Mesenchymal stem cell (in vitro differentiated cells and primary cell): ENCODE results near the gene FOXP1.
A peak's percentile ranks its signal among the peaks of the same experiment; 100 is the strongest.

Experiments
- DNase-seq: peaks from one replicate; pipeline ENCODE4 v3.0.0-alpha.2; 2013
- H2AFZ ChIP-seq: one replicate; pipeline ENCODE4 v1.6.1; 2013; ENCODE audit warnings: low read depth, mild to moderate bottlenecking, control low read depth, inconsistent platforms, low read length, moderate library complexity
- H2AK5ac ChIP-seq: 2 replicates; pipeline ENCODE4 v1.6.1; 2013; ENCODE audit warnings: low read length, moderate library complexity, mild to moderate bottlenecking, inconsistent platforms; ENCODE audit not compliant: severe bottlenecking
- H2BK120ac ChIP-seq: one replicate; pipeline ENCODE4 v1.6.1; 2013; ENCODE audit warnings: low read depth, mild to moderate bottlenecking, inconsistent platforms, low read length, moderate library complexity
- H2BK12ac ChIP-seq, 2 experiments: one replicate each; pipeline ENCODE4 v1.6.1; 2013; ENCODE audit warnings: inconsistent platforms in 2 of 2, low read length in 2 of 2, mild to moderate bottlenecking in 2 of 2, moderate library complexity in 2 of 2, control low read depth in 1 of 2
- H2BK15ac ChIP-seq: one replicate; pipeline ENCODE4 v1.6.1; 2013; ENCODE audit warnings: mild to moderate bottlenecking, low read depth, inconsistent platforms; ENCODE audit not compliant: poor library complexity, severe bottlenecking
- H2BK5ac ChIP-seq: 2 replicates; pipeline ENCODE4 v1.6.1; 2013; ENCODE audit warnings: low read depth, mild to moderate bottlenecking, low read length, control low read depth, inconsistent platforms; ENCODE audit not compliant: poor library complexity, severe bottlenecking
- H3K14ac ChIP-seq, 2 experiments: one replicate each; pipeline ENCODE4 v1.6.1; 2013; ENCODE audit warnings: inconsistent platforms in 2 of 2, low read length in 2 of 2, control low read depth in 1 of 2, mild to moderate bottlenecking in 1 of 2, moderate library complexity in 1 of 2
- H3K18ac ChIP-seq, 2 experiments: one replicate each; pipeline ENCODE4 v1.6.1; 2013; ENCODE audit warnings: inconsistent platforms in 2 of 2, low read length in 2 of 2, control low read depth in 1 of 2, low read depth in 1 of 2, mild to moderate bottlenecking in 1 of 2
- H3K23ac ChIP-seq, 2 experiments: one replicate each; pipeline ENCODE4 v1.6.1; 2013; ENCODE audit warnings: inconsistent platforms in 2 of 2, low read length in 2 of 2, mild to moderate bottlenecking in 2 of 2, moderate library complexity in 2 of 2, control low read depth in 1 of 2
- H3K27ac ChIP-seq: 2 replicates; pipeline ENCODE4 v1.5.1; 2013; ENCODE audit warnings: mild to moderate bottlenecking, moderate library complexity, low read length, control low read depth, inconsistent platforms; ENCODE audit not compliant: poor library complexity, severe bottlenecking
- H3K27me3 ChIP-seq, 2 experiments: 2 replicates each; pipeline versions ENCODE4 v1.6.1 to v1.7.0; 2013; ENCODE audit warnings: low read length in 2 of 2, mild to moderate bottlenecking in 2 of 2, moderate library complexity in 2 of 2, control low read depth in 1 of 2, inconsistent platforms in 1 of 2; ENCODE audit not compliant: control insufficient read depth in 1 of 2, insufficient read depth in 1 of 2
- H3K36me3 ChIP-seq, 2 experiments: 2 replicates each; pipeline versions ENCODE4 v1.6.1 to v1.7.0; 2013; ENCODE audit warnings: low read length in 2 of 2, control low read depth in 1 of 2, inconsistent platforms in 1 of 2, low read depth in 1 of 2, mild to moderate bottlenecking in 1 of 2; ENCODE audit not compliant: insufficient read depth in 2 of 2, control insufficient read depth in 1 of 2
- H3K4ac ChIP-seq, 2 experiments: one replicate each; pipeline ENCODE4 v1.6.1; 2013; ENCODE audit warnings: inconsistent platforms in 2 of 2, low read length in 2 of 2, mild to moderate bottlenecking in 2 of 2, moderate library complexity in 2 of 2, control low read depth in 1 of 2, low read depth in 1 of 2
- H3K4me1 ChIP-seq: 2 replicates; pipeline ENCODE4 v1.6.1; 2013; ENCODE audit warnings: low read depth, low read length, control low read depth; ENCODE audit not compliant: control insufficient read depth, insufficient read depth
- H3K4me2 ChIP-seq: 2 replicates; pipeline ENCODE4 v1.6.1; 2013; ENCODE audit warnings: low read length, mild to moderate bottlenecking, inconsistent platforms; ENCODE audit not compliant: poor library complexity, severe bottlenecking
- H3K4me3 ChIP-seq, 2 experiments: 2 replicates each; pipeline versions ENCODE4 v1.5.1 to v1.7.0; 2013; ENCODE audit warnings: low read length in 2 of 2, mild to moderate bottlenecking in 2 of 2, control low read depth in 1 of 2, low read depth in 1 of 2; ENCODE audit not compliant: insufficient read depth in 1 of 2
- H3K79me1 ChIP-seq: replicated peaks from 2 replicates; pipeline ENCODE4 v1.6.1; 2013; ENCODE audit warnings: mild to moderate bottlenecking, control low read depth, low read length, inconsistent platforms; ENCODE audit not compliant: poor library complexity, severe bottlenecking
- H3K9ac ChIP-seq: 2 replicates; pipeline ENCODE4 v1.7.0; 2013; ENCODE audit warnings: mild to moderate bottlenecking, low read length, moderate library complexity
- H3K9me3 ChIP-seq: 2 replicates; pipeline ENCODE4 v1.7.0; 2013; ENCODE audit warnings: mild to moderate bottlenecking, low read length; ENCODE audit not compliant: control insufficient read depth
- H4K8ac ChIP-seq: one replicate; pipeline ENCODE4 v1.6.1; 2013; ENCODE audit warnings: inconsistent platforms, mild to moderate bottlenecking, low read length, moderate library complexity
- H4K91ac ChIP-seq: one replicate; pipeline ENCODE4 v1.6.1; 2013; ENCODE audit warnings: mild to moderate bottlenecking, low read length, inconsistent platforms
- WGBS: methylation state at CpG from one replicate; pipeline ENCODE4 v1.1.7; 2013; ENCODE audit warnings: mixed read lengths; 5-methylcytosine and 5-hydroxymethylcytosine counted together

The FOXP1 gene

GRCh38 chr3:71388535-71389120 is 194.9 kb downstream of the FOXP1 start:
- H3K9me3 ChIP-seq = no peaks in the 10 kb centered on the region
- WGBS = 95% methylated on average over 4 of the region's 6 CpGs
- H2BK12ac ChIP-seq = no peak overlapping the region
- no peak for DNase-seq
- no peak overlapping the region for H3K4me2 ChIP-seq
- no peaks in the 10 kb centered on the region for H3K36me3 ChIP-seq
- no peak overlapping the region for H3K4ac ChIP-seq
- H3K4me3 ChIP-seq = no peak overlapping the region
- H3K79me1 ChIP-seq = peaks cover 18% of the 10 kb centered on the region
- H2BK15ac ChIP-seq = no peak overlapping the region
- no peak overlapping the region for H2AK5ac ChIP-seq
- H3K4me1 ChIP-seq = peaks cover 9% of the 10 kb centered on the region
- no peak overlapping the region for H4K8ac ChIP-seq
- H3K27ac ChIP-seq = no peak overlapping the region
- no peak overlapping the region for H3K23ac ChIP-seq
- no peak overlapping the region for H3K9ac ChIP-seq
- H3K27me3 ChIP-seq = no peaks in the 10 kb centered on the region
- no peak overlapping the region for H3K14ac ChIP-seq
- no peak overlapping the region for H3K18ac ChIP-seq
- no peak overlapping the region for H2BK120ac ChIP-seq
- H2BK5ac ChIP-seq = no peak overlapping the region
- H2AFZ ChIP-seq = no peak overlapping the region
- H4K91ac ChIP-seq = no peak overlapping the region

GRCh38 chr3:71387586-71387985 is 195.9 kb downstream of the FOXP1 start:
- no peak overlapping the region for H4K91ac ChIP-seq
- no peak for DNase-seq

GRCh38 chr3:71384837-71385716 is 198.5 kb downstream of the FOXP1 start:
- H3K9me3 ChIP-seq = no peaks in the 10 kb centered on the region
- H3K27me3 ChIP-seq = no peaks in the 10 kb centered on the region
- no peak overlapping the region for H3K23ac ChIP-seq
- H3K4me2 ChIP-seq = no peak overlapping the region
- peaks cover 7% of the 10 kb centered on the region for H3K4me1 ChIP-seq
- H2BK5ac ChIP-seq = peak overlapping the region; percentile 57
- peak overlapping the region in 1 of 2 experiments; percentile 81 for H2BK12ac ChIP-seq
- no peak overlapping the region for H3K14ac ChIP-seq
- H2AFZ ChIP-seq = no peak overlapping the region
- no peak overlapping the region for H2BK120ac ChIP-seq
- no peak for DNase-seq
- H4K8ac ChIP-seq = no peak overlapping the region
- no peak overlapping the region for H2BK15ac ChIP-seq
- H2AK5ac ChIP-seq = no peak overlapping the region
- H3K79me1 ChIP-seq = peaks cover 23% of the 10 kb centered on the region
- no peak overlapping the region for H3K4ac ChIP-seq
- no peak overlapping the region for H3K27ac ChIP-seq
- H3K4me3 ChIP-seq = no peak overlapping the region
- WGBS = 66% methylated on average over 4 of the region's 7 CpGs
- no peak overlapping the region for H3K18ac ChIP-seq
- no peaks in the 10 kb centered on the region for H3K36me3 ChIP-seq
- H3K9ac ChIP-seq = no peak overlapping the region
- H4K91ac ChIP-seq = no peak overlapping the region

More at GRCh38 chr3:71387586-71387985, 195.9 kb downstream of the FOXP1 start:
- Histone ChIP-seq H3K4me3 (no peak overlapping the region), H2BK12ac (no peak overlapping the region), H3K4me2 (no peak overlapping the region), H3K23ac (no peak overlapping the region), H3K79me1 (peaks cover 22% of the 10 kb centered on the region), H3K27ac (no peak overlapping the region), H3K36me3 (no peaks in the 10 kb centered on the region), H4K8ac (no peak overlapping the region), H2AK5ac (no peak overlapping the region), H2BK120ac (no peak overlapping the region), H2BK15ac (no peak overlapping the region), H3K9ac (no peak overlapping the region), H2BK5ac (no peak overlapping the region), H3K27me3 (no peaks in the 10 kb centered on the region), H3K4ac (no peak overlapping the region), H3K14ac (no peak overlapping the region), H2AFZ (no peak overlapping the region), H3K4me1 (peaks cover 9% of the 10 kb centered on the region), H3K18ac (no peak overlapping the region), H3K9me3 (no peaks in the 10 kb centered on the region)
- 98% methylated on average over 4 of the region's 8 CpGs for WGBS

- DNase-seq = no peak
- H2BK15ac ChIP-seq = no peak overlapping the region
- H3K4me2 ChIP-seq = no peak overlapping the region
- H2AK5ac ChIP-seq = no peak overlapping the region
- no peaks in the 10 kb centered on the region for H3K36me3 ChIP-seq
- no peak overlapping the region for H2BK5ac ChIP-seq
- H3K14ac ChIP-seq = no peak overlapping the region
- H3K4ac ChIP-seq = no peak overlapping the region
- H3K4me3 ChIP-seq = no peak overlapping the region
- H3K9me3 ChIP-seq = no peaks in the 10 kb centered on the region
- peaks cover 8% of the 10 kb centered on the region for H3K4me1 ChIP-seq
- H3K18ac ChIP-seq = no peak overlapping the region
- no peak overlapping the region for H3K27ac ChIP-seq
- peaks cover 28% of the 10 kb centered on the region for H3K79me1 ChIP-seq
- no peak overlapping the region for H2BK120ac ChIP-seq
- WGBS = 50% methylated on average over 1 of the region's 3 CpGs
- no peaks in the 10 kb centered on the region for H3K27me3 ChIP-seq
- no peak overlapping the region for H2BK12ac ChIP-seq
- no peak overlapping the region for H4K8ac ChIP-seq
- H4K91ac ChIP-seq = no peak overlapping the region
- no peak overlapping the region for H3K23ac ChIP-seq
- no peak overlapping the region for H2AFZ ChIP-seq
- H3K9ac ChIP-seq = no peak overlapping the region
Observed at GRCh38 chr3:71384388-71384787, 199.1 kb downstream of the FOXP1 start.
